ENCODE measurements around the gene WASF3.
A peak's percentile ranks its signal among the peaks of the same experiment; 100 is the strongest.

Gene WASF3

DNA sequence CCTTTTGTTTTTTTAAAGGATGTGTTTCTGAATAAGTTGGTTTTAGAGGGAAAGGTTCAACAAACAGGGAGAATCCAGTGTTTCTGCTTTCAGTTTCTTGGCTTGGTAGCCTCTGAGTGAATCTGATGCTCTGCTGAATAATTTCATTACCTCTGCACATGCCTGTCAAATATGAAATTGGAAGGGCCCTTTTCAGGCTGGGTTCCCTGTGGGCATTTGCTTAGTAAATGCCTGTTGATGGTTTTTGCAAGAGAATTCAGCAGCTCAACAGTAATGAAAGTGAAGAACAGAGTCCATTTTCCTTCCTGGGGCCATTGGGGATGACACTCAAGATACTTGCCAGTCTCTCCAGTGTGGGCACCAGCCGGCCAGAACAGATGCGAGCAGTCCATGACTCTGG, 128.8 kb downstream of the WASF3 start:
- no peak for DNase-seq

- no peak for DNase-seq
These were observed 130.8 kb downstream of the WASF3 start for GRCh38 chr13:26688286-26688685.

DNA sequence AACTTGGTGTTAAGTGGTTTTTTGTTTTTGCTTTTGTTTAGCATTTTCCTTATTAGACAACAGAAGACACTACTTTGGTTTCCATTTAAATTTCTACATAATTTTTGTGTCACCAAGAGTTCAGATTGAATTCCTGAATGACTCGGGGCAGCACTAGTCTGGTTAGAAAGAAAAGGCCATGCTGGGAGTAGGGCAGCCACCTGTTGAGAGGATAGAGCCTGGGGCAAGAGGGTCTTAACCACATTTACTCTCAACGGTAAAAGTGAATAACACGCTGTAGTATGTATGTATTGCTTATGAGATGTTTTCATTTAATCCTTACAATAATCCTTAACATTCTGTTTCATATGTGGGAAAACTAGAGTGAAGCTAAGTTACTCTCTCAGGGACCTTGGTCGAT, 131.5 kb downstream of the WASF3 start:
- DNase-seq, result no peak

DNA sequence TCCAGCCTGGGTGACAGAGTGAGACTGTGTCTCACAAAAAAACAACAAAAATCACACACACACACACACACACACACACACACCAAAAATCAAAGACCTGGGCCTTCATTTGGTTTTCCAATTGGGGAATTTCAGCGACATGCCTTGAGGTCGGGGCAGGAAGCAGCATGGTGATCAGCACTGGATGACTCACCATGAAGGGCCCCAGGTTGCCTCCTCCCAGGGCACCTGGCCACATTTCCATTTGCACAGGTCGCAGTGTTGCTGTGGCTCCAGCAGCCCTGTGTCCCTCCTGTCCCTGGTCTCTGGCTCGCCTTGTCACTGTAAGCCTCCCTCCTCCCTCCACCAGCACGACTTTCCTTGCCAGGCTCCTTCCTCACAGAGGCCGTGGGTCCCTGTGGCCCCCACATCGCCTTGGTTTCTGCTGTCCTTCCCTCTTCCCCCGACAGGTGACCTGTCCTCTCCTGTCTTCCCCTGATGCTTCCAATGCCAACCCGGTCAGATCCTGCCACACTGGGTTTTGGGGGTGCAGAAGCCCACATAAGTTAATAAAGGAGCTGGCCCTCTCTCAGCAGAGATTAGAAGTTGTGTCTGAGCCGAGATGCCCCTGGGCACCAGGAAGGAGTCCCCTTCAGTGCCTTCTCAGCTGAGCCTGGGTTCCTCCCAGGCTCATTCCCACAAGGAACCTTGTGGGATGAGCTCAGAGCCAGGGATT, 136.4 kb downstream of the WASF3 start:
- DNase-seq, result no peak

DNA sequence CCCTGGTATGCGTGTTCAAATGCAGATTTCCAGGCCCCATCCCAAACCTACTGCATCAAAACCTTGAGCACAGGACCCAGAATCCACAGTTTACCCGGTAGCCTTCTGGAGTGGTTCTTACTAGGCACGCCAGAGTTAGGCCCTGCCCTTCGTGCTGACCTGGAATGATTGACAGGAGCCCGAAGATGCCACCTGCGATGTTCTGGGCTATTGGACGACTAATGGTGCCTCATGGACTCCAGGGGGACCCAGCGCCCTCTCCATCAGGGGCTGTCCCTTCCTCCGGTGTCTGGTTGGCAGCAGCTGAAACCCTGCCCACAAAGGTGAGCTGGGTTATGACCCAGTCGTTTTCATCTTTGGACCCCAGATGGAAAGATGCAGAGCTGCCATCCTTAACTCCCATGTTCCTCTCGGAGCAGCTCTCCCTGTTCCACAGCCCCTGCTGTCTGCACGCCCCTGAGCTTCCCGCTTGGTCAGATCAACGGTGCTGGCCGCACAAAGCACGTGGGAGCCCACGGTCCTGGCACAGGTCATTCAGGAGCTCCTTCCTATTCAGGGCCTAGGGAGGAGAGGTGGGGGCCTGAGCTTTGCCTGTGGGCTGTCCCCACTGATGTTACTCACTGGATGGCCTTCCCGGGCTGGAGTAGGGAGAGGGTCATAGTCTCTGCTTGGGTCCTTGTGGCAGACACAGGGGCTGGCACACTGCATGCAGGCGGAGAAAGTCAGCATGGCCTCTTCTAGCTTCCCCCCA, 137.3 kb downstream of the WASF3 start:
- DNase-seq, result no peak

- no peak for DNase-seq
These were observed 137.8 kb downstream of the WASF3 start for GRCh38 chr13:26695360-26695705.

- DNase-seq, result no peak
These were observed 138.4 kb downstream of the WASF3 start for GRCh38 chr13:26695891-26696311.

DNA sequence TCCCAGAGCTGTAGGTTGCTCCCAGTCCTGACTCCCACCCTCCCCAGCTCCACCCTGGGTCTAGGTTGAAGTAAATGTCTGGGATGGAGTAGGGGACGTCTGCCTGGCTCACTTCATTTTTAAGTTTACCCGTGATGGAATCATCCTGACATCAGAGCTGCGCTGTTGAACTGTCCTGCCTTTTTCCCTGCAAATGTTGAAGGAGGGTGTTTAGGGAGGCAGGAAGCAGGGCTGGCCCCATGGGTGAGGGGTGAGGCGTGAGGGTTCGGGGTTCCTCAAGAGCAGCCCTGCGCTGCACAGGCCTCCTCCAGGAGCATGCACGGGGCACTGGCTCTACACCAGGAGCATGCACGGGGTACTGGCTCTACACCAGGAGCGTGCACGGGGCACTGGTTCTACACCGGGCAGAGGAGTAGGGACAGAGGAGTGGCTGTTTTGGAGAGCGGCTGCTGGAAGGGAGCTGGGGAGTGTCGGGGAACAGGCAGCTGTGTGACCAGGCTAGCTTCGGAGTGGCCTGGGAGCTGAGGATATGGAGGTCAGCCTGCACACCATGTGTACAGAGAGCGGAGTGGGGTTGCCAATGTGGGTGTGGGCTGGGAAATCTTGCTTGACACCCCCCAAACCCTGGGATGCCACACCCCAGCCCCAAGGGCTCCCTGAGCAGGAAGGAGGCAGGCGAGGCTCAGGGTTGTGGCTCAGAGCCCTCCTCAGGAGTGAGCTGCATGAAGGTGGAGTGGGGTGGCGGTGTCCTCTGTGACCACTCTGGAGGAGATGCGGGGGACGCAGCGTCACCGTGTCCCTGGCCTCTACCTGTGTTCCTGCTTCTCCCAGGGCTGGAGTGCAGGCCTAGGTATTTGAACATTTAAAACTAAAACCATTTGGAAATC, 139.8 kb downstream of the WASF3 start:
- no peak for DNase-seq

- peak; percentile 74 to 81 (median 77) for DNase-seq
These were observed 141.1 kb downstream of the WASF3 start for GRCh38 chr13:26698392-26699196.

GRCh38 chr13:26699197-26699490, 141.7 kb downstream of the WASF3 start:
- no peak for DNase-seq

GRCh38 chr13:26705536-26705935, 148.1 kb downstream of the WASF3 start:
- DNase-seq, result no peak

DNA sequence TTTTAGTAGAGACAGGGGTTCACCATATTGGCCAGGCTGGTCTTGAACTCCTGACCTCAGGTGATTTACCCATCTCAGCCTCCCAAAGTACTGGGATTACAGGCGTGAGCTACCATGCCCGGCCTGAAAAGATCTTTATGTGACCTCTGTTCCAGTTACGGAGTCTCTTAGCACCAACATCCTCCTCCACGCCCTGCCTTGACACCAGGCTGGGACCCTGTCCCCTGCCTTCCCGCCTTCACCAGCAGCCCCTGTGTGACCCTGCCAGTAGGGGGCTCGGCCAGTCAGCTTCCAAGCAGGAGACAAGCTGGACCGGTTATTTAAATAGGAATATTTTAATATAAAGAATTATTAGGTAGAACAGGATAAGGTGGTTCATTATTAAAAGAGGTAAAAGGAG, 148.9 kb downstream of the WASF3 start:
- no peak for DNase-seq

- peak in 1 of 4 experiments; percentile 15 for DNase-seq
These were observed 149.9 kb downstream of the WASF3 start for GRCh38 chr13:26707122-26708006.

GRCh38 chr13:26708007-26708297, 150.5 kb downstream of the WASF3 start:
- DNase-seq, result no peak

DNA sequence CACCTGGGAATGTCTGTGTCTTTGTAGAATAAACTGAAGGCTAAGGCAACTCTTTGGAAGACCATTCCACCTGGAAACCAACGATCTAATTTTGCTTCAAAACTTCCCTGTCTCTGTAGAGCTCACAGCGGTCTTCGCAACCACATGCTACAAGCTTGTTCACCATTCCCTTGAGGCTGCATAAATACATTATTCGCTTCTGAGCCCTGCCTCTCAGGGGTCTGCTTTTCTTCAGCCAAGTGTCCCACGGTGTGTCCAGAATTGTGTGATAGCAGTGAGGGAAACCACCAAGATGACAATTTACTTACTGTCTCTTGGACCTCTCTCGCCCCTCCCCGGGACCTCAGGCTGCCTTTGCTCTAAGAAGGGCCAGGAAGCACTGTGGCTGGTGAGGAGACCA, 152.0 kb downstream of the WASF3 start:
- no peak for DNase-seq

GRCh38 chr13:26710166-26710565, 152.7 kb downstream of the WASF3 start:
- no peak for DNase-seq

DNA sequence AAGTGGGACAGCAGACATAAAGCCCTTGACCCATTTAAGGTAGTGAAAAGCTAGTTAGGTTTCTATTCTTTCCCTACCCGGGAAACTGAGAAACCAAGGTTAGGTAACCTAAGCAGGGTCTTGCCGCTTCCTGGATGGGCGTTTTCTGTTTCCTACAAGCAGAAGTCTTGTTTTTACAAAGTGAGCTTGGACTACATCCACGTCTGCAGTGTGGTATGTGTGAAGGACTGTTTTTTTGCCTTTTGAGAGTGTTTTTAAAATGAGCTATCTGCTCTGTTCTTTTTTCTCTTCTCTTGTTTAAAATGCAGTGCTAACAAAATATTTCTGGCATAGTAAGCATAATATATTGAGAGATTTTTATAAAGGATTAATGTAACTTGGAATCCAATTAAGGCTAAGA, 153.7 kb downstream of the WASF3 start:
- DNase-seq, result no peak

- no peak for DNase-seq
These were observed 155.9 kb downstream of the WASF3 start for GRCh38 chr13:26713341-26713740.

DNA sequence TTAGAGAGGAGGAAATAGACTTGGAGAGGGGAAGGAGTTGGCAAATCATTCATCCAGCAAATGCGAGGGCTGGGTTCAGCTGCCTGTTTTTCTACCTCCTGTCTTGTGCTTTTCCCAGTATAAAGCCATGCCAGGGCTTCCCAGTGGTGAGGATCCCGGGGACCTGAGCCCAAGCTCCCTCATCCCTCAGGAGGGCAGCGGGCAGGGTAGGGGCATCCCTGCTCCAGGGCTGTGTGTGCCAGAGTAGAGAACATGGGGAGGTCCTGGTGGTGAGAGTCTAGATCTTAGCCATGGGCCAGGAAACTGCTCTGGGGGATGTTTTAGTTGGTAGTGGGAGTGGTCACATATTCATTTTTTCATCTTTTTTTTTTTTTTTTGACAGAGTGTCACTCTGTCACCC, 159.5 kb downstream of the WASF3 start:
- no peak for DNase-seq

DNA sequence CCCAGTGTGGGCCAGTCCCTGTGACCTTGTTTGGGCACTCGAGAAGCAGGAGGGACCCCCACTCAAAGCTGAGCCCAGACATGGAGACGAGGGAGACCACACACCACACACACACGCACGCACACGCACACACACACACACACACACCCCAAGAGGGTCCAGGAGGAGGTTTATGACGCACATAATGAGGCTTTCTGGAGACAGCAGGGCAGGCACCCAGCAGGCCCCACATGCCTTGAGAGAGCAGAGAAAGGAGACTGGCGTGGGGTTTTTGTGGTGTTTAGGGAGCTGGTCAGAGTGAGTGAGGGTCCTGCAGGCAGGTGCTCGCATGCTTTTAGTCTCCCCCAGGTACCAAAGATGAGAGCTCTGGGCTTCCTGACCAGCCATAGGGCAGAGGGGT, 160.7 kb downstream of the WASF3 start:
- DNase-seq, result no peak

DNA sequence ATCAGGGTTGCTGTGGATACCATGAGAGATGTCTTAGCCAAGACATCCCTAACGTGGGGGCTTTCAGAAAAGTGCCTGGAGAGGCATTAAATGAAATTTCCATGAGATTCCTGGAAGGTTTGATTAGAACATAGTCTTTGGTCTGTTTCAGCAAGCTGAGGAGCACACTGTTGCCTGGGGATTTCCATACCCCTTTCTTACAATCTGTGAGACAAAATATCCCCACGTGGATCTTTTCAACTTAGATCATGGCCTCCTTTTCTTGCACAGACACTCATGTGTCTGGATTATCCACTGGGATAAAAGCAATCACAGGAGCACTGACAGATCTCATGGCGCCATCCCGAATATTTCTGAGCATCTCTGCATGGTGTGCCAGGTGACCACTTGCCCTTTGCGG, 161.4 kb downstream of the WASF3 start:
- DNase-seq, result no peak

GRCh38 chr13:26719356-26719945, 162.0 kb downstream of the WASF3 start:
- DNase-seq, result no peak
